ENCODE measurements around the gene RIPK4.

DNA sequence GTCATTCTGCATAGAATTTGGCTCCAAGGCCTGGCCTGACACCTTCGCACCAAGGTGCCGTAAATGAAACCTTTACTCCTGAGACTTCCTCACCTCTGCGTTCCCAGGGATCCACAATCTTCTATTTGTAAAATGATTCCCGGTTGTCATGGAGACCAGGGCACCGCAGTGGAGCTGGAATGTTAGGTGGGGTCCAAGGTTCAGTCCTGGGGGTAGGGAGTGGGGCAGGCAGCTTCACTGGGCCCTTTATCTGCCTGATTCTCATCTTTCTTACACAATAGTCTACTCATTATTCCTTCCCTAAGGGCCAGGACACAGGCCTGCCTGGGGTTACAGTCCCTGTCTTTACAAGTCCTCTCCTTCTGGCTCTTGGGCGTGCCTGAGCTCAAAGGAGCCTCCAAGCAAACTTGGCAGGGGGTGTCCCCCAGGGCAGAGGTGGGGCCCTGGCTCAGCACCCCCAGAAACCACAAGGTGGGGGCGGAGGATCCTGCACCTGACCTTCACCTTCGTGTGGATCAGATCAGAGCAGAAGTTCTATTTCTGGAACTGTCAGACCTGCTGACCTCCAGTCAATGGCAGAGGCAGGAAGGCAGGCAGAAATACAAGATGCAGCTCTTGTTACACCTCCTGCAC, 51.1 kb downstream of the RIPK4 start:
- TF ChIP-seq CTCF (IDR thresholded peaks at IDR 0.05) (no peak), EZH2 (IDR thresholded peaks at IDR 0.05; ENCODE audit: borderline replicate concordance, insufficient read depth, low read depth, low read length, poor library complexity, severe bottlenecking) (no peak)

Measured in B cell (primary cell).